Fibroblast of pulmonary artery (primary cell): ENCODE measurements around the gene METTL16.
"Not testable (repeated sequence)": the region's sequence is repeated elsewhere in the genome, so short reads cannot be mapped to it uniquely, and the experiment has no call there.

Experiments
- DNase-seq: peaks from one replicate; pipeline ENCODE4 v3.0.0-alpha.2; 2010; ENCODE audit warnings: low read depth
- H3K4me3 ChIP-seq: replicated peaks from 2 replicates; pipeline ENCODE4 v1.5.1; 2011; ENCODE audit warnings: low read depth, mild to moderate bottlenecking, control low read depth, low read length, moderate library complexity
- CTCF ChIP-seq: IDR thresholded peaks from 2 replicates; pipeline ENCODE4 v1.5.1; 2011; ENCODE audit warnings: mild to moderate bottlenecking, control low read depth, low read length, inconsistent platforms; ENCODE audit errors: missing control alignments

The METTL16 gene

GRCh38 chr17:2440930-2441329, 70.8 kb downstream of the METTL16 start:
- no peak for DNase-seq
- TF ChIP-seq CTCF, result no peak
- H3K4me3 ChIP-seq, result no peak overlapping the region

- not testable (repeated sequence) for H3K4me3 ChIP-seq
- peak; percentile 50 for DNase-seq
Observed at GRCh38 chr17:2439997-2440396, 71.7 kb downstream of the METTL16 start.

- no peak overlapping the region for H3K4me3 ChIP-seq
- no peak for TF ChIP-seq CTCF
- DNase-seq, result peak; percentile 53
Observed at GRCh38 chr17:2438823-2439222, 72.9 kb downstream of the METTL16 start.

GRCh38 chr17:2436316-2436905, 75.3 kb downstream of the METTL16 start:
- no peak for TF ChIP-seq CTCF
- DNase-seq, result no peak
- no peak overlapping the region for H3K4me3 ChIP-seq

GRCh38 chr17:2435862-2436261, 75.8 kb downstream of the METTL16 start:
- TF ChIP-seq CTCF, result no peak
- H3K4me3 ChIP-seq, result no peak overlapping the region
- no peak for DNase-seq

- TF ChIP-seq CTCF, result no peak
- no peak overlapping the region for H3K4me3 ChIP-seq
- DNase-seq, result peak; percentile 21
Observed at GRCh38 chr17:2435181-2435741, 76.4 kb downstream of the METTL16 start.

- no peak overlapping the region for H3K4me3 ChIP-seq
- DNase-seq, result no peak
- TF ChIP-seq CTCF, result no peak
Observed at GRCh38 chr17:2433696-2434095, 78.0 kb downstream of the METTL16 start.
